Mesothelial cell of epicardium (in vitro differentiated cells): ENCODE measurements around the gene BST2. TPM values are rescaled to one million over a fixed set of nuclear protein-coding genes. Genes with fewer than 3 reads are reported as not detected.

ENCODE experiments used
- DNase-seq, 2 experiments: peaks; one replicate each; pipeline ENCODE4 v3.0.0; 2021; ENCODE audit warnings: low spot score in 2 of 2; ENCODE audit not compliant: unreplicated experiment in 2 of 2
- H3K27ac Mint-ChIP-seq: 2 replicates; pipeline ENCODE4 v1.8.0; 2021; ENCODE audit warnings: mixed read lengths
- H3K27me3 Mint-ChIP-seq: 2 replicates; pipeline ENCODE4 v1.8.0; 2021; ENCODE audit warnings: low read depth, mixed read lengths
- H3K36me3 Mint-ChIP-seq: 2 replicates; pipeline ENCODE4 v1.8.0; 2021; ENCODE audit warnings: mixed read lengths
- H3K4me1 Mint-ChIP-seq: 2 replicates; pipeline ENCODE4 v1.8.0; 2021; ENCODE audit warnings: mixed read lengths
- H3K4me3 Mint-ChIP-seq: 2 replicates; pipeline ENCODE4 v1.8.0; 2021; ENCODE audit warnings: mild to moderate bottlenecking, moderate library complexity, mixed read lengths
- H3K9me3 Mint-ChIP-seq: 2 replicates; pipeline ENCODE4 v1.8.0; 2021; ENCODE audit warnings: mixed read lengths
- total RNA-seq: library from RNA; stranded (reverse); gene quantifications from 3 replicates; pipeline ENCODE4 v1.2.1, GENCODE V29; 2021
- TF ChIP-seq, protein P1 (sequence below): fragments of 200-600 bp; sonication (generic); IDR thresholded peaks from one replicate; pipeline ENCODE4 v1.5.0; 2021; ENCODE audit warnings: antibody characterized with exemption; ENCODE audit not compliant: unreplicated experiment

BST2 gene
- total RNA-seq, 1 donor from 2014 or later: 362 TPM

DNA sequence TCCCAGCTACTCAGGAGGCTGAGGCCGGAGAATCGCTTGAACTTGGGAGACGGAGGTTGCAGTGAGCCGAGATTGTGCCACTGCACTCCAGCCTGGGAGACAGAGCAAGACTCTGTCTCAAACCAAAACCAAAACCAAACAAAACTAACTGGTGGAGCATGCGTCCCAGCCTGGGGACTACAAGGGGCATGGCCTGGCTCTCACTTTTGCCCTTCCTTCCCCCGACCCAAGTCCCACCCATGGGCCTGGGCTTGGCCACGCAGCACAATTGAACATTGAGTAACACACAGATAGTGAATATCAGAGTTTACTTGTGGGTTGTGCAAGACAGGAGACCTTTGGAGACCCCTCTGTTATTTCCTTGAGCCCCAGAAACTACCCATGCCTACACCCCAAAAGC lies 29.8 kb upstream of the BST2 start:
- H3K27ac Mint-ChIP-seq: no peak overlapping the region
- H3K36me3 Mint-ChIP-seq: peaks cover 11% of the 10 kb centered on the region
- H3K27me3 Mint-ChIP-seq: no peaks in the 10 kb centered on the region
- H3K4me3 Mint-ChIP-seq: no peak overlapping the region
- DNase-seq: no peak
- H3K4me1 Mint-ChIP-seq: no peaks in the 10 kb centered on the region
- no peaks in the 10 kb centered on the region for H3K9me3 Mint-ChIP-seq
- TF ChIP-seq, protein P1, sequence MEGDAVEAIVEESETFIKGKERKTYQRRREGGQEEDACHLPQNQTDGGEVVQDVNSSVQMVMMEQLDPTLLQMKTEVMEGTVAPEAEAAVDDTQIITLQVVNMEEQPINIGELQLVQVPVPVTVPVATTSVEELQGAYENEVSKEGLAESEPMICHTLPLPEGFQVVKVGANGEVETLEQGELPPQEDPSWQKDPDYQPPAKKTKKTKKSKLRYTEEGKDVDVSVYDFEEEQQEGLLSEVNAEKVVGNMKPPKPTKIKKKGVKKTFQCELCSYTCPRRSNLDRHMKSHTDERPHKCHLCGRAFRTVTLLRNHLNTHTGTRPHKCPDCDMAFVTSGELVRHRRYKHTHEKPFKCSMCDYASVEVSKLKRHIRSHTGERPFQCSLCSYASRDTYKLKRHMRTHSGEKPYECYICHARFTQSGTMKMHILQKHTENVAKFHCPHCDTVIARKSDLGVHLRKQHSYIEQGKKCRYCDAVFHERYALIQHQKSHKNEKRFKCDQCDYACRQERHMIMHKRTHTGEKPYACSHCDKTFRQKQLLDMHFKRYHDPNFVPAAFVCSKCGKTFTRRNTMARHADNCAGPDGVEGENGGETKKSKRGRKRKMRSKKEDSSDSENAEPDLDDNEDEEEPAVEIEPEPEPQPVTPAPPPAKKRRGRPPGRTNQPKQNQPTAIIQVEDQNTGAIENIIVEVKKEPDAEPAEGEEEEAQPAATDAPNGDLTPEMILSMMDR: no peak

DNA sequence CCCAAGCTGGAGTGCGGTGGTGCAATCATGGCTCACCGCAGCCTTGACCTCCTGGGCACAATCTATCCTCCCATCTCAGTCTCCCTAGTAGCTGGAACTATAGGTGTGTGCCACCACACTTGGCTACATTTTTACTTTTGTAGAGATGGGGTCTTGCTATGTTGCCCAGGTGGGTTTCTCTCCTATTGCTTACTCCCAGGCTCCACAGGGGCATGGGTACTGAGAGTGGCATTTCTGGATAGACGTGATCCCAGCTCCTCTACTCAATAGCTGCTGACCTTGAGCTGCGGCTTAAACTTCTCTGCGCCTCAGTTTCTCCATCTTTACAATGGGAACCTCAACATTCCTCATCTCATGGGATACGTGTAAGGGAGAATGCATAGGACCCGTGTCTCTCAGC lies 26.0 kb upstream of the BST2 start:
- Mint-ChIP-seq H3K4me3 (no peak overlapping the region), H3K9me3 (no peaks in the 10 kb centered on the region), H3K27me3 (no peaks in the 10 kb centered on the region), H3K4me1 (peaks cover 4% of the 10 kb centered on the region), H3K36me3 (peaks cover 8% of the 10 kb centered on the region), H3K27ac (no peak overlapping the region)
- TF ChIP-seq, protein P1: no peak
- no peak for DNase-seq

DNA sequence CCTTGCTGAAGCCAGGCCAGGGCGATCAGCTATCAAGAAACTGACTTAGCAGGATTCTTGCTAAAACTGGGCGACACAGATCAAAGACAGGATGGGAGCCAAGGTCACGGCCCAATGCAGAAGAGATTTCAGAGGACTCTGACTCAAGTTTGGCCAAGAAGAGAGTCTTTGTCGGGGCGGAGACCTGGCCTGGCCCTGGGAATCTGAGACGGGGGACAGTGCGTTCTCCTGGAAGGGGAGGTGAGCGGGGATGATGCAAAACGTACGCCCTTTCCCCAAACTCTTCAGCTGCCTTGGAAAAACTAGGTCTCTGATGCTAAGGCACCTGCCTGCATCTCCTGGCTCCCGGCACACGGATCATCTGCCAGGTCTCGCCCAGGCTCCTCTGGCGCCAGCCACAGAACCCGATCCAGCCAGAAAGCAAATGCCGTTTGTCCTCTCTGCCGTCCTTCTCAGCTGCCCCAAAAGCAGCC lies 24.2 kb upstream of the BST2 start:
- TF ChIP-seq, protein P1: no peak
- no peak for DNase-seq
- no peaks in the 10 kb centered on the region for H3K9me3 Mint-ChIP-seq
- H3K4me1 Mint-ChIP-seq: peaks cover 6% of the 10 kb centered on the region
- H3K4me3 Mint-ChIP-seq: no peak overlapping the region
- H3K27ac Mint-ChIP-seq: peak overlapping the region; percentile 34
- H3K27me3 Mint-ChIP-seq: no peaks in the 10 kb centered on the region
- no peaks in the 10 kb centered on the region for H3K36me3 Mint-ChIP-seq

DNA sequence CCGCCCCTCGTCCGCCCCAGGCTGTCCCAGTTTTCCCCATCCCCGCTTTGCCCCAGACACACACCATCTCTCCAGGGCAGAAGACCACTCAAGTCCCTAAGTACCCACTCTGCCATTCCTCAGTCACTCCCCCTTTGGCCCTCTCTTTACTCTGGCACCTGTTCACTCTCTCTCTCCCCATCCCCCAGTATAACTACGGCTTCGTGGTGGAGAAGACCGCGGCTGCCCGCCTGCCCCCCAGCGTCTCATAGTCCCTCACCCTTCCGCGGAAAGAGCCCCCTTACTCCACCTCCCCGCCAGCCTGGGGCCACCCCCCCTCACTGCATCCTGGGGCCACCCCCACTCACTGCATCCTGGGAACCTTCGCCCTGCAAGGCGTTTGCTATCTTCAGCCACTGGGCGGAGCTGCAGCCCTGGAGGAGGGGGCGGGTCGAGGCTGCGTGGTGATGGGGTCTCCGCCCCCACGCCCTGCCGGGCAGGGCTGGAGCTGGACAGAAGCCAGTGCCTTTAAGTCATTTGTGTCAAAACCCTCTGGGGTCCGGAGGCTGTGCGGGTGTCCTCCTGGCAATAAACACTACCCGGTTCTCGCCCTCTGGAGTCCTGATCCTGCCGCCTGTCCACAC lies 19.4 kb upstream of the BST2 start:
- Mint-ChIP-seq H3K9me3 (no peaks in the 10 kb centered on the region), H3K4me3 (peak overlapping the region; percentile 22), H3K27me3 (no peaks in the 10 kb centered on the region), H3K27ac (no peak overlapping the region), H3K4me1 (peaks cover 13% of the 10 kb centered on the region), H3K36me3 (peaks cover 3% of the 10 kb centered on the region)
- TF ChIP-seq, protein P1: no peak
- DNase-seq: peak in 1 of 2 experiments; percentile 64

DNA sequence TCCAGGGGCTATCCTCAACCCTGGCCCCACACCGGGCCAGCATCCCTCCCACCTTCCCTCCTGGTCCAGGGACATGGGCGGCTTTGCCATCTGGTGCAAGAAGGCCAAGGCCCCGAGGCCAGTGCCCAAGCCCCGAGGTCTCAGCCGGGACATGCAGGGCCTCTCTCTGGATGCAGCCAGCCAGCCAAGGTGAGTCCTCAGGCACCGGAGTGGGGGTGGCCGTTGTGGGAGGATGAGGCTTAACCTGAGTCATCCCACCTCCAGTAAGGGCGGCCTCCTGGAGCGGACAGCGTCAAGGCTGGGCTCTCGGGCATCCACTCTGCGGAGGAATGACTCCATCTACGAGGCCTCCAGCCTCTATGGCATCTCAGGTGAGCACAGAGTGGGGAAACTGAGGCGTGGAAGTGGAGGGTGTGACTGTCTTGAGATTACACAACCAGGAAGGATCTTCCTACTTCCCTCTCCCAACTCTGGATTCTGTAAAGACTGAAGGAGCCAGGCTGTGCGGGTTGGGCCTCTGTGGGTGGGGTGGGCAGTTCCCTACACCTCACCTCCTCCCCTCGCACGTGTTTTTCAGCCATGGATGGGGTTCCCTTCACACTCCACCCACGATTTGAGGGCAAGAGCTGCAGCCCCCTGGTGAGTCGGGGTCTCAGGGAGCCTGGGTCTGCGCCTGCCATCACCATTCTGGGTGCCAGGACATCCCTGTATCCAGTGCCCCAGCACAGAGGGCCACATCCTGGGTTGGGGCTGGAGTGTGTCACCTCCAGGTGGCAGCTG lies 18.2 kb upstream of the BST2 start:
- no peaks in the 10 kb centered on the region for H3K27me3 Mint-ChIP-seq
- H3K4me1 Mint-ChIP-seq: peaks cover 16% of the 10 kb centered on the region
- H3K27ac Mint-ChIP-seq: no peak overlapping the region
- no peak for DNase-seq
- no peak overlapping the region for H3K4me3 Mint-ChIP-seq
- peaks cover 3% of the 10 kb centered on the region for H3K36me3 Mint-ChIP-seq
- no peaks in the 10 kb centered on the region for H3K9me3 Mint-ChIP-seq
- TF ChIP-seq, protein P1: no peak
